HUES48 (cell line): ENCODE data around the gene CYB5R4.

Source experiments
- H3K27ac ChIP-seq: one replicate; pipeline ENCODE4 v1.7.0; 2013; ENCODE audit warnings: low read depth, low read length, inconsistent platforms
- H3K27me3 ChIP-seq: 2 replicates; pipeline ENCODE4 v1.6.1; 2013; ENCODE audit warnings: mild to moderate bottlenecking, low read length; ENCODE audit not compliant: control insufficient read depth, insufficient read depth
- H3K36me3 ChIP-seq: 2 replicates; pipeline ENCODE4 v1.6.1; 2013; ENCODE audit warnings: low read length; ENCODE audit not compliant: control insufficient read depth, insufficient read depth
- H3K4me1 ChIP-seq: 2 replicates; pipeline ENCODE4 v1.6.1; 2013; ENCODE audit warnings: mild to moderate bottlenecking, low read length; ENCODE audit not compliant: control insufficient read depth, insufficient read depth
- H3K4me3 ChIP-seq: 2 replicates; pipeline ENCODE4 v1.5.1; 2013; ENCODE audit warnings: mild to moderate bottlenecking, low read depth, low read length
- H3K9ac ChIP-seq: 2 replicates; pipeline ENCODE4 v1.6.1; 2013; ENCODE audit warnings: mild to moderate bottlenecking, low read depth, low read length, moderate library complexity
- H3K9me3 ChIP-seq: 2 replicates; pipeline ENCODE4 v1.6.1; 2013; ENCODE audit warnings: low read length; ENCODE audit not compliant: control insufficient read depth, insufficient read depth

CYB5R4 gene

GRCh38 chr6:83847179-83847578, 12.3 kb upstream of the CYB5R4 start:
- no peaks in the 10 kb centered on the region; the same call in 1 of the 2 replicates for H3K4me1 ChIP-seq
- no peak overlapping the region for H3K4me3 ChIP-seq
- H3K36me3 ChIP-seq: no peaks in the 10 kb centered on the region
- H3K9me3 ChIP-seq: no peaks in the 10 kb centered on the region
- H3K27me3 ChIP-seq: peaks cover 15% of the 10 kb centered on the region
- H3K27ac ChIP-seq: no peak overlapping the region
- no peak overlapping the region for H3K9ac ChIP-seq

- Histone ChIP-seq H3K4me3 (no peak overlapping the region), H3K4me1 (peaks cover 6% of the 10 kb centered on the region; the same call in 1 of the 2 replicates), H3K9ac (no peak overlapping the region), H3K9me3 (no peaks in the 10 kb centered on the region), H3K27ac (no peak overlapping the region), H3K36me3 (no peaks in the 10 kb centered on the region), H3K27me3 (peaks cover 34% of the 10 kb centered on the region)
Observed at GRCh38 chr6:83849127-83849526, 10.4 kb upstream of the CYB5R4 start.

- Histone ChIP-seq H3K36me3 (no peaks in the 10 kb centered on the region), H3K4me3 (no peak overlapping the region), H3K4me1 (peaks cover 11% of the 10 kb centered on the region; the same call in 1 of the 2 replicates), H3K9me3 (no peaks in the 10 kb centered on the region), H3K27me3 (peaks cover 39% of the 10 kb centered on the region), H3K27ac (no peak overlapping the region), H3K9ac (no peak overlapping the region)
Observed at GRCh38 chr6:83849610-83850009, 9.9 kb upstream of the CYB5R4 start.

GRCh38 chr6:83852528-83853177, 6.8 kb upstream of the CYB5R4 start:
- Histone ChIP-seq H3K9me3 (no peaks in the 10 kb centered on the region), H3K9ac (peak overlapping the region; percentile 45; the same call in 1 of the 2 replicates), H3K36me3 (no peaks in the 10 kb centered on the region), H3K4me3 (peak overlapping the region; percentile 73), H3K27me3 (peaks cover 55% of the 10 kb centered on the region), H3K4me1 (peaks cover 13% of the 10 kb centered on the region; the same call in 1 of the 2 replicates), H3K27ac (no peak overlapping the region)

GRCh38 chr6:83853178-83854000, 6.1 kb upstream of the CYB5R4 start, which contains the start of gene RIPPLY2:
Gene RIPPLY2 (plus strand): TSS chr6:83853360. CDS start chr6:83853417, 57 bp downstream.
- H3K27me3 ChIP-seq: peaks cover 55% of the 10 kb centered on the region

GRCh38 chr6:83854001-83854501, 5.4 kb upstream of the CYB5R4 start:
- Histone ChIP-seq H3K27ac (no peak overlapping the region), H3K9ac (no peak overlapping the region), H3K4me3 (peak overlapping the region; percentile 73)

More at GRCh38 chr6:83853178-83854000, 6.1 kb upstream of the CYB5R4 start, which contains the start of gene RIPPLY2:
- peaks cover 13% of the 10 kb centered on the region; the same call in 1 of the 2 replicates for H3K4me1 ChIP-seq
- no peak within 1 kb of the TSS for H3K27ac ChIP-seq
- no peaks in the 10 kb centered on the region for H3K36me3 ChIP-seq
- peak within 1 kb of the TSS; percentile 73 for H3K4me3 ChIP-seq
- peak within 1 kb of the TSS; percentile 45; the same call in 1 of the 2 replicates for H3K9ac ChIP-seq
- H3K9me3 ChIP-seq: no peaks in the 10 kb centered on the region

GRCh38 chr6:83854766-83855165, 4.7 kb upstream of the CYB5R4 start:
- Histone ChIP-seq H3K4me3 (no peak overlapping the region), H3K9me3 (no peaks in the 10 kb centered on the region), H3K9ac (no peak overlapping the region), H3K36me3 (no peaks in the 10 kb centered on the region), H3K27me3 (peaks cover 55% of the 10 kb centered on the region), H3K4me1 (peaks cover 16% of the 10 kb centered on the region; the same call in 1 of the 2 replicates), H3K27ac (no peak overlapping the region)

More at GRCh38 chr6:83854001-83854501, 5.4 kb upstream of the CYB5R4 start:
- Histone ChIP-seq H3K36me3 (no peaks in the 10 kb centered on the region), H3K9me3 (no peaks in the 10 kb centered on the region), H3K4me1 (peaks cover 15% of the 10 kb centered on the region; the same call in 1 of the 2 replicates), H3K27me3 (peaks cover 55% of the 10 kb centered on the region)

- peaks cover 9% of the 10 kb centered on the region for H3K27me3 ChIP-seq
- H3K4me1 ChIP-seq: peaks cover 15% of the 10 kb centered on the region; the same call in 1 of the 2 replicates
- peaks cover 12% of the 10 kb centered on the region for H3K36me3 ChIP-seq
- peak overlapping the region; percentile 63; the same call in 1 of the 2 replicates for H3K9ac ChIP-seq
- H3K9me3 ChIP-seq: no peaks in the 10 kb centered on the region
- H3K27ac ChIP-seq: no peak overlapping the region
- H3K4me3 ChIP-seq: peak overlapping the region; percentile 84
Observed at GRCh38 chr6:83860359-83860755, 868 bp downstream of the CYB5R4 start.

GRCh38 chr6:83860782-83861495, 1.4 kb downstream of the CYB5R4 start:
- Histone ChIP-seq H3K9ac (no peak overlapping the region), H3K4me1 (peaks cover 15% of the 10 kb centered on the region; the same call in 1 of the 2 replicates), H3K4me3 (peak overlapping the region; percentile 84), H3K27ac (no peak overlapping the region), H3K36me3 (peaks cover 17% of the 10 kb centered on the region), H3K9me3 (no peaks in the 10 kb centered on the region), H3K27me3 (0 out of 2 replicates have a peak, but pooled peaks cover 3% of the 10 kb centered on the region)

GRCh38 chr6:83862776-83863471, 3.4 kb downstream of the CYB5R4 start:
- H3K36me3 ChIP-seq: peaks cover 28% of the 10 kb centered on the region
- H3K27me3 ChIP-seq: no peaks in the 10 kb centered on the region
- peaks cover 15% of the 10 kb centered on the region; the same call in 1 of the 2 replicates for H3K4me1 ChIP-seq
- no peak overlapping the region for H3K9ac ChIP-seq
- no peak overlapping the region for H3K4me3 ChIP-seq
- H3K27ac ChIP-seq: no peak overlapping the region
- peaks cover 11% of the 10 kb centered on the region for H3K9me3 ChIP-seq
